Neuron (in vitro differentiated cells): Measurements from ENCODE around the gene ESRRA.

ENCODE experiments used
- H2AFZ ChIP-seq: one replicate; pipeline ENCODE4 v1.6.1; 2013; ENCODE audit warnings: low read depth, mild to moderate bottlenecking, inconsistent platforms, low read length, moderate library complexity
- H3K27me3 ChIP-seq: one replicate; pipeline ENCODE4 v1.6.1; 2013; ENCODE audit warnings: low read length; ENCODE audit not compliant: insufficient read depth
- H3K36me3 ChIP-seq: one replicate; pipeline ENCODE4 v1.6.1; 2013; ENCODE audit warnings: low read length; ENCODE audit not compliant: insufficient read depth
- H3K4me1 ChIP-seq: one replicate; pipeline ENCODE4 v1.6.1; 2013; ENCODE audit warnings: low read length; ENCODE audit not compliant: insufficient read depth
- H3K4me3 ChIP-seq: 2 replicates; pipeline ENCODE4 v1.5.1; 2013; ENCODE audit warnings: mild to moderate bottlenecking, low read length, moderate library complexity
- H3K9me3 ChIP-seq: one replicate; pipeline ENCODE4 v1.6.1; 2013; ENCODE audit warnings: low read length

The ESRRA gene

DNA sequence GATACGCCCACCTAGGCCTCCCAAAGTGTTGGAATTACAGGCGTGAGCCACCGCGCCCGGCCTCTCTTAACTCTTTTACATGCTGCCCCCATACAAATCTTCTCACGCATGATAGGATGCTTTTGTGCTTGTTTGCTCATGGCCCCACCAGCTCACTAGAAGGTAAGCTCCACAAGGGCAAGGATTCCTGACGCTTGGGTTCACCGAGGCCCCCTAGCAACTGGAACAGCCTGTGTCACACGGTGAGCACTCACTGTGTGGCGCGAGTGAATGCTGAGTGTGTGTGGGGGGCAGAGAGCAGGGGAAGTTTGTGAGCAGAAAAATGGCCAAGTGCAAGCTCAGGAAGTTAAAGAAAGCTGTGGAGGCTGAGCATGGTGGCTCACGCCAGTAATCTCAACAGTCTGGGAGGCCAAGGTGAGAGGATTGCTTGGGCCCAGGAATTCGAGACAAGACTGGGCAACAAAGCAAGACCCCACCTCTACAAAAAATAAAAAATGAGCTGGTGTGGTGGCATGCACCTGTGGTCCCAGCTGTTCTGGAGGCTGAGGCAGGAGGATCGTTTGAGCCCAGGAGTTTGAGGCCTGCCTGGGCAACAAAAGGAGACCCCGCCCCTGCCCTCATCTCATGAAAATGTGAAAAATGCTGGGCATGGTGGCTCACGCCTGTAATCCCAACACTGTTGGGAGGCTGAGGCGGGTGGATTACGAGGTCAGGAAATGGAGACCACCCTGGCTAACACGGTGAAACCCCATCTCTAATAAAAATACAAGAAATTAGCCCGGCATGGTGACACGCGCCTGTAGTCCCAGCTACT lies 23.2 kb upstream of the ESRRA start:
- Histone ChIP-seq H3K27me3 (no peaks in the 10 kb centered on the region), H3K4me1 (peaks cover 16% of the 10 kb centered on the region), H2AFZ (no peak overlapping the region), H3K9me3 (no peaks in the 10 kb centered on the region), H3K36me3 (peaks cover 18% of the 10 kb centered on the region), H3K4me3 (no peak overlapping the region)

- no peak overlapping the region for H3K4me3 ChIP-seq
- no peak overlapping the region for H2AFZ ChIP-seq
- H3K27me3 ChIP-seq = no peaks in the 10 kb centered on the region
- peaks cover 12% of the 10 kb centered on the region for H3K36me3 ChIP-seq
- peaks cover 16% of the 10 kb centered on the region for H3K4me1 ChIP-seq
- H3K9me3 ChIP-seq = no peaks in the 10 kb centered on the region
Observed at GRCh38 chr11:64283092-64283491, 22.2 kb upstream of the ESRRA start.

GRCh38 chr11:64284048-64284961 lies 21.0 kb upstream of the ESRRA start, which contains the start of gene BAD:
Gene BAD, minus strand, starts transcription at chr11:64284665. Its CDS starts 297 bp downstream, at chr11:64284368.
- peak within 1 kb of the TSS; percentile 97 for H3K4me3 ChIP-seq
- peaks cover 16% of the 10 kb centered on the region for H3K4me1 ChIP-seq
- H2AFZ ChIP-seq = peak within 1 kb of the TSS; percentile 67

GRCh38 chr11:64284962-64285884 lies 20.1 kb upstream of the ESRRA start, which contains the start of gene GPR137:
Gene GPR137, plus strand, starts transcription at chr11:64285848. Its CDS starts 677 bp downstream, at chr11:64286525.
- Histone ChIP-seq H3K4me1 (peaks cover 16% of the 10 kb centered on the region), H2AFZ (peak within 1 kb of the TSS; percentile 67)

More at GRCh38 chr11:64284048-64284961, 21.0 kb upstream of the ESRRA start, which contains the start of gene BAD:
- Histone ChIP-seq H3K9me3 (no peaks in the 10 kb centered on the region), H3K27me3 (peaks cover 2% of the 10 kb centered on the region), H3K36me3 (peaks cover 7% of the 10 kb centered on the region)

GRCh38 chr11:64285885-64286800 lies 19.2 kb upstream of the ESRRA start:
- H3K4me3 ChIP-seq = peak overlapping the region; percentile 97
- H2AFZ ChIP-seq = no peak overlapping the region
- peaks cover 16% of the 10 kb centered on the region for H3K4me1 ChIP-seq
- no peaks in the 10 kb centered on the region for H3K9me3 ChIP-seq
- H3K27me3 ChIP-seq = peaks cover 18% of the 10 kb centered on the region
- H3K36me3 ChIP-seq = peaks cover 7% of the 10 kb centered on the region

More at GRCh38 chr11:64284962-64285884, 20.1 kb upstream of the ESRRA start, which contains the start of gene GPR137:
- H3K9me3 ChIP-seq = no peaks in the 10 kb centered on the region
- peaks cover 7% of the 10 kb centered on the region for H3K36me3 ChIP-seq
- peaks cover 9% of the 10 kb centered on the region for H3K27me3 ChIP-seq
- peak within 1 kb of the TSS; percentile 97 for H3K4me3 ChIP-seq

GRCh38 chr11:64286801-64287159 lies 18.5 kb upstream of the ESRRA start:
- H3K4me3 ChIP-seq = no peak overlapping the region
- peaks cover 24% of the 10 kb centered on the region for H3K27me3 ChIP-seq
- no peak overlapping the region for H2AFZ ChIP-seq
- no peaks in the 10 kb centered on the region for H3K9me3 ChIP-seq
- peaks cover 7% of the 10 kb centered on the region for H3K36me3 ChIP-seq
- peaks cover 18% of the 10 kb centered on the region for H3K4me1 ChIP-seq

DNA sequence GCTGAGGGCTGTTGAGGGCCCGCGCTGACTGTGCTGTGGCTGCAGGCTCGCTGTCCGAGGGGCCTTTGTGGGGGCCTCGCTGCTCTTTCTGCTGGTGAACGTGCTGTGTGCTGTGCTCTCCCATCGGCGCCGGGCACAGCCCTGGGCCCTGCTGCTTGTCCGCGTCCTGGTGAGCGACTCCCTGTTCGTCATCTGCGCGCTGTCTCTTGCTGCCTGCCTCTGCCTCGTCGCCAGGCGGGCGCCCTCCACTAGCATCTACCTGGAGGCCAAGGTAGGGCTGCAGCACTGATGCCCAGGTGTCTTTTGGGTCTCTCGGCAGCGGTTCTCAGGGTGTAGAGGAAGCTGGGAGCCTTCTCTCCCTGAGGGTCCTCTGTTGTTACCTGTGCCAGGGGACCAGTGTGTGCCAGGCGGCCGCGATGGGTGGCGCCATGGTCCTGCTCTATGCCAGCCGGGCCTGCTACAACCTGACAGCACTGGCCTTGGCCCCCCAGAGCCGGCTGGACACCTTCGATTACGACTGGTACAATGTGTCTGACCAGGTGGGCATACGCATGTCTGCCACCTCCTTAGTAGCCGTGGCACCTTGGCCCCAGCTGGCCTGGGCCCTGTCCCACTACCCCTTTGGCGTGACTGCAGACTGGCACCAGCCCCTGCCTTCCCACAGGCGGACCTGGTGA lies 17.5 kb upstream of the ESRRA start:
- Histone ChIP-seq H3K36me3 (no peaks in the 10 kb centered on the region), H3K4me1 (peaks cover 26% of the 10 kb centered on the region), H3K9me3 (no peaks in the 10 kb centered on the region), H3K4me3 (no peak overlapping the region), H2AFZ (no peak overlapping the region), H3K27me3 (peaks cover 35% of the 10 kb centered on the region)

DNA sequence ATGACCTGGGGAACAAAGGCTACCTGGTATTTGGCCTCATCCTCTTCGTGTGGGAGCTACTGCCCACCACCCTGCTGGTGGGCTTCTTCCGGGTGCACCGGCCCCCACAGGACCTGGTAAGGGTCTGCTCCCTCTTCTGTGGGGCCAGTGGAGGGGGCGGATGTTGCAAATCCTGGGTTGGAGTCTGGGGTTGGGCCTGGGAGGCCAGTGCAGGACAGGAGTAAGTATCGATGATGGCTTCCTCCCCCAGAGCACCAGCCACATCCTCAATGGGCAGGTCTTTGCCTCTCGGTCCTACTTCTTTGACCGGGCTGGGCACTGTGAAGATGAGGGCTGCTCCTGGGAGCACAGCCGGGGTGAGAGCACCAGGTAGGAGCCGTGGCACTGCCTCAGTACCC lies 17.0 kb upstream of the ESRRA start:
- no peak overlapping the region for H2AFZ ChIP-seq

GRCh38 chr11:64289002-64289564 lies 16.2 kb upstream of the ESRRA start:
- Histone ChIP-seq H2AFZ (no peak overlapping the region), H3K36me3 (no peaks in the 10 kb centered on the region), H3K9me3 (no peaks in the 10 kb centered on the region), H3K27me3 (peaks cover 42% of the 10 kb centered on the region), H3K4me1 (peaks cover 21% of the 10 kb centered on the region), H3K4me3 (no peak overlapping the region)

More for the DNA sequence above, 17.0 kb upstream of the ESRRA start:
- Histone ChIP-seq H3K4me1 (peaks cover 25% of the 10 kb centered on the region), H3K9me3 (no peaks in the 10 kb centered on the region), H3K27me3 (peaks cover 40% of the 10 kb centered on the region), H3K4me3 (no peak overlapping the region), H3K36me3 (no peaks in the 10 kb centered on the region)

- no peak overlapping the region for H2AFZ ChIP-seq
- H3K4me3 ChIP-seq = no peak overlapping the region
- H3K4me1 ChIP-seq = peaks cover 30% of the 10 kb centered on the region
- peaks cover 42% of the 10 kb centered on the region for H3K27me3 ChIP-seq
- no peaks in the 10 kb centered on the region for H3K36me3 ChIP-seq
- H3K9me3 ChIP-seq = no peaks in the 10 kb centered on the region
Observed at GRCh38 chr11:64290352-64291261, 14.7 kb upstream of the ESRRA start.
